ENCODE data around the gene AP5B1.

The AP5B1 gene

DNA sequence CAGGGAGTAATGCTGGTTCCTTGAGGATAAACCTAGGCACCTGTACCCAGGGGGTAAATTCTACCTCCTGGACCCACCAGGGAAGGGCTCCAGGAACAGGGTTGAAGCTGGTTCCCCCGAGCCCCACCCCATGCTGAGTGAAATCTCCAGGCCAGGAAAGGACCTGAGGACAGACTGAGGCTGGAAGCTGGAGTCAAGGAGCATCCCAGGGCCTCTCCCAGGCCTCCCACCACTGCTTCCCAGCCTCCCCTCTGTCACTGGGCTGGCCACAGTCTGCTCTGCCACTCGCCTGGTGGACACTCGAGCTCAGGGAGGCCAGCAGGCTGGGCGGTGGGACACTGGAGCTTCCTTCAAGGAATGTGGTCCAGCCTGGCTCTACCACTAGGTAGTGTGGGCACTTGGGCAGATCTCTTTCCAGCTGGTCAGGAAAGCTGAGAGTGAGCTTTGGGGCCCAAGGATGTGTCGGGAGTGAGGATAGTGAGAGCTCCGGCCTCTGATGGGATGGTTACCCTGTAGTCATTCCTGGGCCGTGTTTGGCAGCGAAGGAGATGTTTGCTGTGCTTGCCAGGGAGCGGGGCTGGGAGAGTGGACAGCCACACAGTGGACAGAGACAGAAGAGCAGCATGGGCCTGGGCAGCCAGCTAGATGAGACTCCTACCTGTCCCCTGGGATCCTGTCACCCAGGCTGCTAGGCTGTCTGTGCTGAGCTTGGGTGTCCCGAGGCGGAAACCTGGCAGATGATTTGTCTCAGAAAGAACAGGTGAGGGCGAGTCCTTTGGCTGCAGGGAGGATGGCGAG is 9.5 kb upstream of the AP5B1 start:
- no peaks in the 10 kb centered on the region for H3K36me3 ChIP-seq (ENCODE audit: insufficient read depth, low read length)
- no peak overlapping the region for H2AFZ ChIP-seq (ENCODE audit: low read length, unreplicated experiment)
- peaks cover 41% of the 10 kb centered on the region for H3K27me3 ChIP-seq (ENCODE audit: insufficient read depth, low read length)
- no peak overlapping the region for H3K4me3 ChIP-seq (ENCODE audit: low read depth, low read length)
- H3K4me1 ChIP-seq (ENCODE audit: control insufficient read depth, insufficient read depth, low read length, unreplicated experiment) = peaks cover 4% of the 10 kb centered on the region
- H3K27ac ChIP-seq (ENCODE audit: low read depth, low read length) = no peak overlapping the region
- H3K79me2 ChIP-seq (ENCODE audit: control insufficient read depth, insufficient read depth, low read length, unreplicated experiment) = no peaks in the 10 kb centered on the region

DNA sequence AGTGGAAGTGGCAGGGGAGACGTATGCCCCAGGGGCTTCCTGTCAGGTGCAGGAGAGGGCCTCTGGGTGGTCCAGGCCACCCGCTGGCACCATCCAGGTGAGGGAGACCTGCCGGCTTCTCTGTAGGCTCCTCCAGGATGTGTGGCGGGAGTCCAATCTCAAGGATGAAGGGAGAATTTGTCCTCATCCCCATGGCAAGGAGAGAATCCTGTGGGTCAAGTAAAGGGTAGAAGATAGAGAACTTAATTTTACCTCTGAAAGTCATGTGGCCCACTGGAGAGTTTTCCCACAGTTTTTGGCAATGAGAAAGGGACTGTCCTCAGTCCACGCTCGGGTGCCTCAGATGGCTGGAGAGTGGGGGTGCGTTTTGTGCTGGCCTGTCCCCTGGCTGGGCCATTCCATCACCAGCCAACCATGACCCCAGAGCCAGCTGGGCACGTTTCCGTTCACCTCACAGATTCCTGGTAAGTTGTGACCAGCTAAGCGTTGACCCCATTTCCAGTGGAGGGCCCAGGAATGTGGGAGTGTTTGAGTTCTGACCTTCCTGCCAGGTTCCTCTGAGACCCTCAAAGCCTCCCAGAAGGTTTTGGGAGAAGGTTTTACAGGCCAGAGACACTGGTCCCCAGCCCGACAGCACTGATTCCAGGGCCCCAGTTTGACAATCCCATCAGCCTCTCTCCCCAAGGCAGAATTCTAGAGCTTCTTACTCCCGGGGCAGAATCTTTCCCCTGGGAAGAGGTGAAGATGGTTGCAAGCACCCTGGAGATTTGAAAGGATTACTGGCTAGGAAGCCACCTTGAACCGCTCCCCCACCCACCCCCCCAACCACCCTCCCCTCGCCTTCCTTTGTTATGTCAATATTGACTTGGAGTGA is 8.7 kb upstream of the AP5B1 start:
- Histone ChIP-seq H3K27me3 (ENCODE audit: insufficient read depth, low read length) (peaks cover 44% of the 10 kb centered on the region), H3K4me3 (ENCODE audit: low read depth, low read length) (no peak overlapping the region), H2AFZ (ENCODE audit: low read length, unreplicated experiment) (no peak overlapping the region), H3K27ac (ENCODE audit: low read depth, low read length) (no peak overlapping the region), H3K36me3 (ENCODE audit: insufficient read depth, low read length) (no peaks in the 10 kb centered on the region), H3K79me2 (ENCODE audit: control insufficient read depth, insufficient read depth, low read length, unreplicated experiment) (no peaks in the 10 kb centered on the region), H3K4me1 (ENCODE audit: control insufficient read depth, insufficient read depth, low read length, unreplicated experiment) (peaks cover 4% of the 10 kb centered on the region)

DNA sequence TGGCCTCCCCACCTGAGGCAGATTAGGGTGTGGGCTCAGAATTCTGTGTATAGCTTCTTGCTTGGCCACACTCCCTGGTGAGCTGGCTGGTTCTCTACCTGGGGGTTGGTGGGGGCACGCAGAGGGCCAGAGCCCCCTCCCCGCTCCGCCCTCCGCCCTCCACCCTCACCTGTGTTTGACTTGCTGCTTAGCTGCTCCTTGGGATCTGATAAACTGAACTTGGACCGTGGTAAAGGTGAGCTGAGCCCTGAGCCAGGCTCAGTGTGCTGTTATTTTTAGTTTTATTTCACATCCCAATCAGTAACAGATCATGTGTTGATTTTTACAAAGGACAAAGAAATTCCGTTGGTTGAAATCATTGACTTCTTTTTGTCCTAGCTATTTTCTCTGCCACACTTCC is 8.0 kb upstream of the AP5B1 start:
- Histone ChIP-seq H3K4me3 (ENCODE audit: low read depth, low read length) (no peak overlapping the region), H3K36me3 (ENCODE audit: insufficient read depth, low read length) (no peaks in the 10 kb centered on the region), H3K27ac (ENCODE audit: low read depth, low read length) (no peak overlapping the region), H2AFZ (ENCODE audit: low read length, unreplicated experiment) (no peak overlapping the region), H3K4me1 (ENCODE audit: control insufficient read depth, insufficient read depth, low read length, unreplicated experiment) (peaks cover 4% of the 10 kb centered on the region), H3K27me3 (ENCODE audit: insufficient read depth, low read length) (peaks cover 44% of the 10 kb centered on the region), H3K79me2 (ENCODE audit: control insufficient read depth, insufficient read depth, low read length, unreplicated experiment) (no peaks in the 10 kb centered on the region)

DNA sequence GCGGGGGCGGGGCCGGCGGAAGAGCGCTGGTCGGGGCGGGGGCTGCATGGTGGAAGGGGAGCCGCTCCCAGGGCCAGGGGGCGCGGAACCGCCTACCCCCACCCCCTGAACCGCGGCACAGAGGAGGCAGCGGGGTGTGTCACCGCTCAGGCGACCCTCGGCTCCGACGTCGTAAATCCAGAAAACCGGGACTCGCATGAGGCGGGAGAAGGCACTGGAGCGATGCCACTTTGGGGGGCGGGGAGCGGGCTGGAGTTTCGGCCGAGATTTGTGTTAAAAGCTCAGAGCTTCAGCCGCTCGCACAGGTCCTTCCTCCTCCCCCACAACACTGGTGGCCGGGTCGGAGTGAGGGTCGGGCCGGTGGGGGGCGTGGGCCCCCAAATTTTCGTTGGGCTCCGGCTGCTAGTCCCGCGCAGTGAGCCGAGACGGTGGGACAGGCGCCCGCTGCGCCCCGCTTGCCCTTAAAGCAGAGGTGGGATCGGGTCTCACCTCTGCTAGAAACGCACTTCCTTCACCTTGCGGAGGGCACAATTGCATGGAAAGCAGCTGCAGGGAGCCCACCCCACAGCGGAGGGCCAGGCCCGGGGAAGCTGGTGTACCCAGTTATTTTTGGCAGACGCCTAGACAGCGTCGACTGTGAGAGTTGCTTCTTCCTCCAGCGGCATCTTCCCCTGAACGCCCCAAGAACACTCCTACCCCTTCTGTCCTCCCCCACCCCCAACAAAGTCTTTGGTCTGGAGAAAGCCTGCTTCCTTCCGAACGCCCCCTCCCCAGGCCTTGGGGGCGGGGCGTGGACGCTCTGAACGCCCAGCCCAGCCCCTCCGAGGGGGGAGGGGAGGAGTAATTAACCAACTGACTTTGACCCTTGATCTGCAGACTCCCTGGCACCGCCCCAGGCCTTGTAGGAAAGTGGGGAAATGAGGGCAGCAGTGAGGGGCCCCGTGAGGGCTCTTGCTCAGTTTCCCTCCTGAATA is 7.2 kb upstream of the AP5B1 start:
- Histone ChIP-seq H3K4me3 (ENCODE audit: low read depth, low read length) (no peak overlapping the region), H3K79me2 (ENCODE audit: control insufficient read depth, insufficient read depth, low read length, unreplicated experiment) (no peaks in the 10 kb centered on the region)

DNA sequence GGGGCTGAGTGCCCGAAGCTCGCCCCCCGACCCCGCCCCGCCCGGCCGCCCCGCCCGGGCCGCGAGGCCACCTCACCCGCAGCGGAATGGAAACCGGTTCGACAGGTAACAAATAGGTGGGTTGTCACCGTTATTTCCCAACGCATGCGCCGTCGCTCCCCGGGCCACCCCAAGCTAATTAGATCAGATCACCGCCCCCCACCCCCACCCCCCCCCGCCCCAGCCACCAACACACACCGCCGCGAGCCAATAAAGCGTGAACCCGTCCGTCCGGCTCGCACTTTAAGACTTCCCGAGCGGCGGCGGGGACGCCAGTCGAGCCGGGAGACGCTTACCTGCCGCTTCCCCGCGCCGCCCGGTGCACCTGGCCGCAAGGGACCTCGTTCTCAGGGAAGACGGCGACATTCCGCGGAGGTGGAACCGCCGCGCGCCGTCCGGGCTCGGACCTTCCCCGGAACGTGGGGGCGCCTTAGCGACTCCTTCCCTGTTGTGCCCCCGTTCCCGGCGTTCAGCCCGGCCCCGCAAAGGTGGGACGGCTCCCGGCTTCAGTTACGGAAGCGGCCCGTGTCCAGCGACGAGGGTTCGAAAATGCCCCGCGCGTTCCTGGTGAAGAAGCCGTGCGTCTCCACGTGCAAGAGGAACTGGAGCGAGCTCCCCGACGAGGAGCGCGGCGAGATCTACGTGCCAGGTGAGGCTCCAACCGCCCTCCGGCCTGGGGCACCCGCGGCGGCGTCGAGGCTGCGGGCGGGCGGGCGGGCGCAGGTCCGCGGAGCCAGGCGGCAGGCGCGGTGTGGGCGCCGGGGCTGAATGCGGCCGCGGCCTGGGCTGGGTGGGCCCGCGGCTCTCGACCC is 6.2 kb upstream of the AP5B1 start, which contains the start of gene OVOL1:
TSS of gene OVOL1 (plus strand) at position 278 of the 851 bp plus-strand sequence. CDS start at position 589, 311 bp downstream.
- peaks cover 44% of the 10 kb centered on the region for H3K27me3 ChIP-seq (ENCODE audit: insufficient read depth, low read length)
- no peak within 1 kb of the TSS for H3K4me3 ChIP-seq (ENCODE audit: low read depth, low read length)
- no peak within 1 kb of the TSS for H2AFZ ChIP-seq (ENCODE audit: low read length, unreplicated experiment)
- H3K4me1 ChIP-seq (ENCODE audit: control insufficient read depth, insufficient read depth, low read length, unreplicated experiment) = peaks cover 4% of the 10 kb centered on the region
- H3K36me3 ChIP-seq (ENCODE audit: insufficient read depth, low read length) = no peaks in the 10 kb centered on the region
- H3K27ac ChIP-seq (ENCODE audit: low read depth, low read length) = no peak within 1 kb of the TSS
- no peaks in the 10 kb centered on the region for H3K79me2 ChIP-seq (ENCODE audit: control insufficient read depth, insufficient read depth, low read length, unreplicated experiment)

More for the DNA sequence above, 7.2 kb upstream of the AP5B1 start:
- H2AFZ ChIP-seq (ENCODE audit: low read length, unreplicated experiment) = no peak overlapping the region
- no peak overlapping the region for H3K27ac ChIP-seq (ENCODE audit: low read depth, low read length)
- peaks cover 44% of the 10 kb centered on the region for H3K27me3 ChIP-seq (ENCODE audit: insufficient read depth, low read length)
- H3K4me1 ChIP-seq (ENCODE audit: control insufficient read depth, insufficient read depth, low read length, unreplicated experiment) = peaks cover 4% of the 10 kb centered on the region
- no peaks in the 10 kb centered on the region for H3K36me3 ChIP-seq (ENCODE audit: insufficient read depth, low read length)

DNA sequence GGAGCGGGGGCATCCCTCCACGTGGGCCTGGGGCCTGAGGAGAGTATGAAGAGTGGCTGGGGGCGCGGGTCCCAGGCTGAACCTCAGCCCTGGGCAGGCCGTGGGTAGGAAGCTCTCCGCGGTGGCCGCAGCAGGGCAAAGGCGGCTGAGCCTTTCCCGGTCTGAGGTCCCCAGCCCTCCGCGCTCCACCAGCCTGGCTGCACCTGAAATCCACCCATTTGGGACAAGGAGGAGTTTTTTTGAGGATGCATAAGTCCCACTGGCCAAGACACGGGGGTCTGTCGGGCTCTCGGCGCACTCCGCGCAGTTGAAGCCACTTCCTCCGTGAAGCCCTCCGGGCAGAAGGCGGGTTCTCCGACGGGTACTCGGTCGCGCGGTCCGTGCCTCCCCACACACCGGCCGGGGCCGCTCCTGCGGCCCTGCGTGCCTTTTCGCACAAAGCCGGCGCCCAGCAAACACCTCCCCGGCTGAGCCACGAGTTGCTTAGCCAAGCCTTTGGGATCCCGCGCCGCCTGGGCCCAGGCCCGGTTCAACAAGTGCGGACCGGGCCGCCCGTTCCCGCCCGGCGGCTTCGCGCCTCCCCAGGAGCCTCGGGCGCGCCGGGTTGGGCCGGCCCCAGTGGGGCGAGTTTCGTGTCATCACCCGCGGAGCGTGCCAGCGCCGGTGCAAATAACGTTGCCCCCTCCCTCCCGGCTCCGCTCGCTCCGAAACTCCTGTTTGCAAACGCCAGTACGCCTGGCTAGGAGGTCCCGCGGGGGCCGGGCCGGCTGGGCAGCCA is 5.4 kb upstream of the AP5B1 start:
- H3K36me3 ChIP-seq (ENCODE audit: insufficient read depth, low read length) = no peaks in the 10 kb centered on the region
- H3K4me1 ChIP-seq (ENCODE audit: control insufficient read depth, insufficient read depth, low read length, unreplicated experiment) = peaks cover 4% of the 10 kb centered on the region
- H3K27ac ChIP-seq (ENCODE audit: low read depth, low read length) = no peak overlapping the region
- no peak overlapping the region for H3K4me3 ChIP-seq (ENCODE audit: low read depth, low read length)
- no peaks in the 10 kb centered on the region for H3K79me2 ChIP-seq (ENCODE audit: control insufficient read depth, insufficient read depth, low read length, unreplicated experiment)
- H2AFZ ChIP-seq (ENCODE audit: low read length, unreplicated experiment) = no peak overlapping the region
- peaks cover 44% of the 10 kb centered on the region for H3K27me3 ChIP-seq (ENCODE audit: insufficient read depth, low read length)

DNA sequence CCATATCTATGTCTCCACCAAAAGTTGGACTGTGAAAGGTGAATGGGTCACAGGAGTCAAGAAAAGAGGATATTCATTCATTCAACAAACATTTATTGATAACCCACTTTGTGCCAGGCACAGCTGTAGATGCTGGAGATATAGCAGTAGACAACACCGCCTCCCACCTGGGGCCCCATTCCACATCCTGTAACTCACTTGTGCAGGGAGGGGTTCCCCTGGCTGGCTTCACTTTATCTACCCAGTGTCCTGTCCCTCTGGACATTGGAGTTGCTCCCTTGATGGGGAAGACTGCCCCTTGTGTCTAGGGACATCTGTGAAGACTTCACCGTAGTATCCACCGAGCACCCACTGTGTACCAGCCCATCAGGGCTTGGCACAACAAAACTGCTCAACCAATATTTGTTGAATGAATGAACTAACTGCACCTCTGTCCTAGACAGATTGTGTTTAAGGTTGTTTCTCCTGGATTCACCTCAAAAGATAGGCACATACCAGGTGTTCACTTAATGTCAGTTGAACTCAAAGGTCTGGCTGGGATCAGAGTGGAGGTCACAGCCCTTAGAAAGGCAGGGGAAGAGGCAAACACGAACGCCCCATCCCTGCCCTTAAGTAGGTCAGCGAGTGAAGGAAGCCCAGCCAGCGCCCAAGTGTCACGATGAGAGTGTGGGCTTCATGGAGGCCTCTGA is 4.7 kb upstream of the AP5B1 start:
- Histone ChIP-seq H3K4me3 (ENCODE audit: low read depth, low read length) (no peak overlapping the region), H3K4me1 (ENCODE audit: control insufficient read depth, insufficient read depth, low read length, unreplicated experiment) (peaks cover 4% of the 10 kb centered on the region), H3K79me2 (ENCODE audit: control insufficient read depth, insufficient read depth, low read length, unreplicated experiment) (no peaks in the 10 kb centered on the region), H2AFZ (ENCODE audit: low read length, unreplicated experiment) (no peak overlapping the region), H3K27me3 (ENCODE audit: insufficient read depth, low read length) (peaks cover 44% of the 10 kb centered on the region), H3K36me3 (ENCODE audit: insufficient read depth, low read length) (no peaks in the 10 kb centered on the region), H3K27ac (ENCODE audit: low read depth, low read length) (no peak overlapping the region)

DNA sequence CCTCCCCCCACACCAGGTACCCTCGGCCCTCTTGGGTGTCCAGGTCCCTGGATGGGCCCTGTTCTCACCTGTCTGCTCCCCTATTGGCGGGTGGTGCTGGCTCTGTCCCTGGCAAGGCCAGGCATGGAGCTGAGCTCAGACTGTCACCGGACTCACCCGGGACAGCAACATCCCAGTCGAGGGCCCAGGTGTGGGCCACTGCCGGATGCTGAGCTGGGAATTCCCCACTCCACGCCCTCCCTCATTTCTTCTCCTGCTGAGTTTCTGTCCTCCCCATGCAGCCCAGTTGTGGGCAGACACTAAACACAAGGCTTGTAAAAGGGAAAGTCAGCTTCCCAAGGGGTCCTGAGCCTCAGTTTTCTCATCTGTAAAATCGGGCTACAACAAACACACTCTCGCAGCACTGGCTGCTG is 2.0 kb upstream of the AP5B1 start:
- Histone ChIP-seq H2AFZ (ENCODE audit: low read length, unreplicated experiment) (no peak overlapping the region), H3K27me3 (ENCODE audit: insufficient read depth, low read length) (peaks cover 26% of the 10 kb centered on the region), H3K4me1 (ENCODE audit: control insufficient read depth, insufficient read depth, low read length, unreplicated experiment) (peaks cover 12% of the 10 kb centered on the region), H3K36me3 (ENCODE audit: insufficient read depth, low read length) (no peaks in the 10 kb centered on the region), H3K4me3 (ENCODE audit: low read depth, low read length) (no peak overlapping the region), H3K27ac (ENCODE audit: low read depth, low read length) (no peak overlapping the region), H3K79me2 (ENCODE audit: control insufficient read depth, insufficient read depth, low read length, unreplicated experiment) (peaks cover 19% of the 10 kb centered on the region)
